NOMO-1 (cell line): Measurements from ENCODE around the gene LGMN.
"Not testable (repeated sequence)": the region's sequence is repeated elsewhere in the genome, so short reads cannot be mapped to it uniquely, and the experiment has no call there.

ENCODE experiments used
- DNase-seq, 2 experiments: peaks; one replicate each; lab custom pipeline; 2025; ENCODE audit not compliant: unreplicated experiment in 2 of 2; lab: John Stamatoyannopoulos, UW

Gene LGMN

DNA sequence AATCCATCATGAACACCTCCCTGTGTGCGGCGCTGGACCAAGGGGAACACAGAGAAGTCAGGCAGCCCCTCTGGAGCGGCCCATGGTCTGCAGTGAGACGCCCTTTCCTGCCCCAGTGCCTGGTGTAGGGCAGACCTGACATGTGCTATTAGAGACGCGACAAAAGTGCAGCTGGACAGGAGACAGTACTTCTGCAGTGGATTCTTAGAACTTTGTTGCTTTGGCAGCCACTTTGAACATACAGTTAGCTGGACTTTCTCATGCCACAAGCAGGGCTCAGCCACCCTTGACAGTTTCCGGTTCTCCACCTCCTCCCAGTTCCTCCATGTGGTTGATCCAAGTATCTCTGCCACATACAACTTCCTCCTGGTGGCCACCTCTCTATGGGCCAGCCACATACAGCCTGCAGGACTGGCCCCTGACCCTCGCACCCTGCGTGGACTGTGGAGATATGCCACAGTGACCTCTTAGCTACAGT, 45.9 kb downstream of the LGMN start:
- DNase-seq, result peak in 1 of 2 experiments; percentile 15

DNA sequence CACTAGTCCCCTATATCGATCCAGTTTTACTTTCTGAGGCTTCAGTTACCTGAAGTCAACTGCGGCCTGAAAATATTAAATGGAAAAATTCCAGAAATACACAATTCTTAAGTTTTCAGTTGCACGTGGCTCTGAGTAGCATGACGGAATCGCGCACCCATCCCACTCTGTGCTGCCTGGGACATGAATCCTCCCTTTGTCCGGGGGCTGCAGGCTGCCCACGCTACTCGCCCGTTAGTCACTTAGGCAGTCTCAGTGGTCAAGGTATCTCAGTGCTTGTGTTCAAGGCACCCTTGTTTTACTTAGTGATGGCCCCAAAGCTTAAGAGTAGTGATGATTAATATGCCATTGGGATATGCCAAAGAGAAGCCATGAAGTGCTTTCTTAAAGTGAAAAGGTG, 46.6 kb downstream of the LGMN start:
- no peak for DNase-seq

GRCh38 chr14:92698393-92698792, 50.0 kb downstream of the LGMN start:
- no peak for DNase-seq

GRCh38 chr14:92696366-92696765, 52.1 kb downstream of the LGMN start:
- peak; percentile 16 to 26 for DNase-seq

DNA sequence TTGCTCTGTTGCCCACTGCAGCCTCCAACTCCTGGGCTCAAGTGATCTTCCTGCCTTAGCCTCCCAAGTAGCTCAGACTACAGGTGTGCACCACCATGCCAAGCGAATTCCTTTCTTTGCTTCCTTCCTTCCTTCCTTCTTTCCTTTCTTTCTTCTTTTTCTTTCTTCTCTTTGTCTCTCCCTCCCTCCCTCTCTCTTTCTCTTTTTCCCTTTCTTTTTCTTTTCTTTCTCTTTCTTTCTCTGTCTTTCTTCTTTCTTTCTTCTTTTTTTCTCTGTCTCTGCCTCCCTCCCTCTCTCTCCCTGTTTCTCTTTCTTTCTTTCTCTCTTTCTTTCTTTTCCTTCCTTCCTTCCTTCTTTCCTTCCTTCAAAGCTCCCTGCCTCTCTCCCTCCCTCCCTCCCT, 52.9 kb downstream of the LGMN start:
- DNase-seq, result no peak

GRCh38 chr14:92694807-92695206, 53.6 kb downstream of the LGMN start:
- DNase-seq, result no peak

- DNase-seq, result no peak
These were observed 54.2 kb downstream of the LGMN start for GRCh38 chr14:92693998-92694795.

GRCh38 chr14:92692822-92693226, 55.6 kb downstream of the LGMN start:
- no peak for DNase-seq

DNA sequence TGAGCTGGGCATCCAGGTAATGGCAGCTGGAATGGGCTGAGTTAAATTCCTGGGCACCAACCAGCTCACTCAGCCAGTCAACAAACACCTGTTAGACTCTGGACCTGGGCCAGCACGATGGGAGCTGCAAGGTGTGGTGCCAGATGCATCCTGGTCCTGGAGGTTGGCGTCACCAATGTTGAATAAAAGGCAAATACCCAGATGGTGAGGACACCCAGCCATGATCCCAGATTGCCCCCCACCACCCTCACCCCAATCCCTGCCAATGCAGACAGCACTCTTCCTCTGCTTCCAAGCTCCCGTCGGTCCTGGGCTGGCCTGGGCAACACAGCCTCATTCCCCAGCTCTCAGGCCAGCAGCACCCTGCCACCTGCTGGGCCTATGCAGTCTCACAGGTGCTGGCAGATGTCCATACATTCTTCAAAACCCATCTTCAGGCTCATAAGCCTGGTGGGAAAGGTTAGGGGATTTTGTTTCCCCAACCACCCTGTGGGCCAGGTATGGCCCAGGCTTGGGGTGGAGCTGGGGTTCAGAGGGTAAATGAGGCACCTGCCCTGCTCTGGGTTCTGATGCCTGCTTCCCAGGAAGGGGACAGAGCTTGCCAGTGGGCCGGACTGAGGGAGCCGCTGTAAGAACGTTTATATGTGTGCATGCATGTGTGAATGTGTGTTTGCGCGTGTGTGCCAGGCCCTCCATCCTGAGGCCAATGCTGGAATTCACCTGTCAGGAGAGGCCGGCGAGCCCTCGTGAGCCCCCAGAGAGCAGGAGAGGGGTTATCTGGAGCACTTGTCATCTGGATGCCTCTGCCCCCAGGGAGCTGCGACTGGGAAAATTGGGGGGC, 58.0 kb downstream of the LGMN start:
- DNase-seq, result peak; percentile 10 to 17

DNA sequence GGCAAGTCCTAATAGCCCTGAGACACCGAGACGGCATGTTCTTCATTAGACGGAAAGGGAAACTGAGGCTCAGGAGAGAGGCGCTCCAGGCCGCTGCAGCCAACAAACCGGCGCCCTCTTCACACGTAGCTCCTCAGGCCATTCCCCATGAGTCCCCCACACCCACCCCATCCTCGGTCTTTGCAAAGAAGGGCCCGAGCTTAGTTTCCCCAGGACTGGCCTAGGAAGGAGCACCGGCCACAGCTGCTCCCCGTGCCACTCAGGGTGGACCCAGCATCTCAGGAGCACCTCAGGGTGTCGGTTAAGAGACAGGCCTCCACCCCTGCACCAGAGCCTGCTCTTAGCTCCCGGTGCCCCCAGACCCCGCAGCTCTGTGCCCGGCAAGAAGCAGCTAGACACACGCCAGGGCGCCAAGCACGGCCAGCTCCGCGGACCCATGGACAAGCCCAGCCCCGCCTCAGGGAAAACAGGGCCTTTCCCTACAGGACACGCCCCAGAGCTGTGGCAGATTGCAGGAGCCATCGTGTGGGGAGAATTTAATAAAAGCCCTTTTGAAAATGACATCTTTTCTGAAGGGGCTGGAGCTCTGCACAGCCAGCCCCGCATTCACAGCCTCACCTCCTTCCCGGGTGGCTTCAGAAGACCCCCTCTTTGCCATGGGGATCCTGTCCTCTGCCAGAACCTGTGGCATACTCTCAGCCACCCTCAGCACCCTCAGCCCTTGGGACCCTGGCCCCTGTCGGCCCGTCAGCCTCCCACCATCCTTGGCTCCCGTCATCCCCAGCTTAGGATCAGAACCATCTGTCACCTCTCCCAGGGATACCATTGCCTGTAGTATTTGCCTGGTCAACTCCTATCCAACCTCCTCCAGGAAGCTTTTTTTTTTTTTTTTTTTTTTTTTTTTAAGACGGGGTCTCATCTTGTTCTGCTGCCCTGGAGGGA, 59.7 kb downstream of the LGMN start:
- no peak for DNase-seq

DNA sequence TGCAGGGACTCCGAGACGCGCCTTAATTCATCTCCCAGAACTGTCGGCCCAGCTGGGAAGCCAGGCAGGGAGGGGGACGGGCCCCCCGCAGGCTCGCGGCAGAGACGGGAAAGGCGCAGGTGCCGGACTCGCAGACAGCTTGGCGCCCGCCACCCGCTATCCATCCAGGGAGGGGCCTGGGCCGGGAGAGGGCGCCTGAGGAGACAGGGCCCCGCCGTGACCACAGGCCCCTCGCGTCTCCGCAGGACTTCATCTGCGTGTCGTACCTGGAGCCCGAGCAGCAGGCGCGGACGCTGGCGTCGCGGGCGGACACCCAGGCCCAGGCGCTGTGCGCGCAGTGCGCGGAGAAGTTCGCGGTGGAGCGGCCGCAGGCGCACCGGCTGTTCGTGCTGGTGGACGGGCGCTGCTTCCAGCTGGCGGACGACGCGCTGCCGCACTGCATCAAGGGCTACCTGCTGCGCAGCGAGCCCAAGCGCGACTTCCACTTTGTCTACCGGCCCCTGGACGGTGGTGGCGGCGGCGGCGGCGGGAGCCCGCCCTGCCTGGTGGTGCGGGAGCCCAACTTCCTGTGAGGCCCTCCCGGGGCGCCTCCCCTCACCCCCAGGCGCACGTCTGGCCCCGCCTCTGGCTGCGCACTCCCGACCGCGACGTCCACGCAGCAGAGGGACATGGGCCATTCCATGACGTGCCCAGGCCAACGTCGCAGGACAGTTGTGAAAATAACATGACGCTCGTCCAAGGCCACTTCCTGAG, 60.6 kb downstream of the LGMN start:
- DNase-seq, result no peak

- no peak for DNase-seq
These were observed 61.5 kb downstream of the LGMN start for GRCh38 chr14:92686900-92687427.

GRCh38 chr14:92686411-92686899, 62.0 kb downstream of the LGMN start:
- no peak for DNase-seq

GRCh38 chr14:92685784-92686355, 62.6 kb downstream of the LGMN start:
- no peak for DNase-seq

- no peak for DNase-seq
These were observed 63.4 kb downstream of the LGMN start for GRCh38 chr14:92684801-92685560.

GRCh38 chr14:92683041-92683440, 65.4 kb downstream of the LGMN start:
- DNase-seq, result no peak

DNA sequence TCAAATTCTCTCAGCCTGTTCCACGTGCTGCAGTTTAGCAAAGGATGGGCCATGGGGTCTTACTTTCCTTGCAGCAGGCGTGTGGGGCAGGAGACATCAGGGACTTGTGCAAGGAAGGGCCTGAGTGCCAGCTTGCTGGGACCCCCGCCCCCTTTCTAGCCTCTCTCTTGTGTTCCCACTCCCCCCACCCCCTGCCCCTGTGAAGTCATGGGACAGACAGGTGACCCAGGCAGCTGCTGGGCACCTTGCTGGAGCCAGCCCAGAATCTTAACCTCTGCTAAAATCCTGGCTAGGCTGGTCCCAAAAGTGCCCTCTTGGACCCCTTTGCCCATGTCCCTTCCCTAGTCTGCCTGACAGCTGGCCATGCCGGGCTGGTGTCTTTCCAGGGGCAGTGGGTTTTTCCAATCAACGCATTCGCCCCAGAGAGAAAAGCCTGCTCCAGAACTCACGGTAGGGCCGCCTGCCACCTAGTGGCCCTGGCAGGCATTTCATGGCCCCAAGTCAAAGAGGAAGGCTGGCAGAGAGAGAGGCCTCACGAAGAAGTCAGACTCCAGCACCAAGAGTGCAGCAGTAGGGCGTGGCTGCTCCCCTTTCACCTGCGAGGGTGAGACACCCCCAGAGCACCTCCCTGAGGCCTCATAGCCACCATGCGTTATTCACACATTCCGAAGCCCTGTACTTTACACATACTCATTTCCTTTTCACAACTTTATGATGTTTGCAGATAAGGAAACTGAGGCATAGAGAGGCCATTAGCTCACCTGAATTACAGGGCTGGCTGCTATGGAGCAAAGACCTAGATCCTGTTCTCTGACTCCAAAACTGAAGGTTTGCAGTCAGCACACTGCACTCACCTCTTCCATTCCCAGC, 67.4 kb downstream of the LGMN start:
- DNase-seq, result peak; percentile 69 to 72

DNA sequence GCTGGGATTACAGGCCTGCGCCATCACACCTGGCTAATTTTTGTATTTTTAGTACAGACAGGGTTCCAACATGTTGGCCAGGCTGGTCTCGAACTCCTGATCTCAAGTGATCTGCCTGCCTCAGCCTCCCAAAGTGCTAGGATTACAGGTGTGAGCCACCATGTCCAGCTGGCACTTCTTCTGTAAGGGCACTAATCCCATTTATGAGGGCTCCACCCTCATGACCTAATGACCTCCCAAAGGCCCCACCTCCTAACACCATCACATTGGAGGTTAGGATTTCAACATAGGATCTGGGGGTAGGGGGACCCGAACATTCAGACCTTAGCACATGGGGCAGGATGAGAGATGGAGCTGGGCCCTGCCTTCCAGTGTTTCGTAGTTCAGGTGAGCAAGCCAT, 68.1 kb downstream of the LGMN start:
- not testable (repeated sequence) for DNase-seq
